ENCODE results near the gene ABHD10. TPM values are rescaled to one million over a fixed set of nuclear protein-coding genes. Genes with fewer than 3 reads are reported as not detected.
A peak's percentile ranks its signal among the peaks of the same experiment; 100 is the strongest.

The ABHD10 gene
- total RNA-seq, 1 donor from 2014 or later, result 29.3 TPM

DNA sequence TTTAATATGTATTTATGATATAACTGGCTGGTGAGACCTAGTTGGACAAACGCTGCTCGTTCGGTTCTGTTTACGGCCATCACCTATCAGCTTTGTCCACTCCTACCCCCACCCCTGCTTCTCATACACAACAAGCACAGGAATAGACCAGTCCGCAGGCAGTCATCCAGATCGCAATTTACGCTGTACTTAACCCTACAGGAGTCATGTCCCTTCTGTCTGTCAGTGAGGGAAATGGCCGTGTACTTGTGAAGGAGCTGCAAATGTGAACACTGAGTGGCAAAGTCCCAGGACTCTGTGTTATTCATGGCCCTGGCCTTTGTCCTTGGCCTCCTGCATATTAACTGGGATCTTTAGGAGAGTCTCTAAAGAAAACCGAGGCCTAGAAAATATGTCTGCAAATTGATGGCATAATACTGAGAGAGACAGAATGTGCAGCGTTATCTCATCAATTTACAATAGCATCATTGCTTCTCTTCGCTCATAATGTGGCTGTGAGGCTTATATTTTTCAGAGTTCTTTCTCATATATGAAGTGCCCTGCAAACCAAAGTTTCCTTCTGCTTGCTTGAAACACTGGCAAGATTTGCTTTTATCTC, 7.2 kb upstream of the ABHD10 start:
- Histone ChIP-seq H3K36me3 (peaks cover 17% of the 10 kb centered on the region), H3K9me3 (no peaks in the 10 kb centered on the region), H3K4me3 (no peak overlapping the region), H3K27me3 (ENCODE audit: low read depth) (no peaks in the 10 kb centered on the region), H3K4me1 (peaks cover 18% of the 10 kb centered on the region), H3K27ac (no peak overlapping the region)
- ATAC-seq (no peak), DNase-seq (no peak)
- intact Hi-C loops (cut with DNase I), result no loop called here
- TF ChIP-seq, protein P1, sequence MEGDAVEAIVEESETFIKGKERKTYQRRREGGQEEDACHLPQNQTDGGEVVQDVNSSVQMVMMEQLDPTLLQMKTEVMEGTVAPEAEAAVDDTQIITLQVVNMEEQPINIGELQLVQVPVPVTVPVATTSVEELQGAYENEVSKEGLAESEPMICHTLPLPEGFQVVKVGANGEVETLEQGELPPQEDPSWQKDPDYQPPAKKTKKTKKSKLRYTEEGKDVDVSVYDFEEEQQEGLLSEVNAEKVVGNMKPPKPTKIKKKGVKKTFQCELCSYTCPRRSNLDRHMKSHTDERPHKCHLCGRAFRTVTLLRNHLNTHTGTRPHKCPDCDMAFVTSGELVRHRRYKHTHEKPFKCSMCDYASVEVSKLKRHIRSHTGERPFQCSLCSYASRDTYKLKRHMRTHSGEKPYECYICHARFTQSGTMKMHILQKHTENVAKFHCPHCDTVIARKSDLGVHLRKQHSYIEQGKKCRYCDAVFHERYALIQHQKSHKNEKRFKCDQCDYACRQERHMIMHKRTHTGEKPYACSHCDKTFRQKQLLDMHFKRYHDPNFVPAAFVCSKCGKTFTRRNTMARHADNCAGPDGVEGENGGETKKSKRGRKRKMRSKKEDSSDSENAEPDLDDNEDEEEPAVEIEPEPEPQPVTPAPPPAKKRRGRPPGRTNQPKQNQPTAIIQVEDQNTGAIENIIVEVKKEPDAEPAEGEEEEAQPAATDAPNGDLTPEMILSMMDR (IDR thresholded peaks at IDR 0.05), result no peak

DNA sequence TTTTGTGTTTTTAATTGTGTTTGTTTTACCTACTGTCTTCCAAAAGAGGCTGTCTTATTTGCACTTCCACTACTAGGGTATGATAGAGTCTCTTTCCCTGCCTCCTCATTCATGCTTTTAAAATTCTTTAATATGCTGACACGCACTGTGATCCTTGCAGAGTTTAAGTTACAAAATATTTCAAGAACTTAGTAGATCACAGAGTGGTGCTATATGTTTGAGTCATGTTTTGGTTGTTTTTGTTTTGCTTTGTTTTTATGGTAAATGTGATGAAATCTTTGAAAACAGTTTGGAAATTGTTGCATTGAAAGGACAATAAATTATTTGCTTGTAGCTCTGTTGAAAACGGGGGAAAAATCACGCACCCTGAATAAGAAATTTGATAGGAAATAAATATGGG, 5.9 kb upstream of the ABHD10 start:
- Histone ChIP-seq H3K4me1 (peaks cover 8% of the 10 kb centered on the region), H3K36me3 (peaks cover 17% of the 10 kb centered on the region), H3K27me3 (ENCODE audit: low read depth) (no peaks in the 10 kb centered on the region), H3K4me3 (no peak overlapping the region), H3K27ac (no peak overlapping the region), H3K9me3 (no peaks in the 10 kb centered on the region)
- TF ChIP-seq, protein P1 (IDR thresholded peaks at IDR 0.05), result no peak
- no peak for DNase-seq
- ATAC-seq, result no peak
- intact Hi-C loops (cut with DNase I), result no loop called here

DNA sequence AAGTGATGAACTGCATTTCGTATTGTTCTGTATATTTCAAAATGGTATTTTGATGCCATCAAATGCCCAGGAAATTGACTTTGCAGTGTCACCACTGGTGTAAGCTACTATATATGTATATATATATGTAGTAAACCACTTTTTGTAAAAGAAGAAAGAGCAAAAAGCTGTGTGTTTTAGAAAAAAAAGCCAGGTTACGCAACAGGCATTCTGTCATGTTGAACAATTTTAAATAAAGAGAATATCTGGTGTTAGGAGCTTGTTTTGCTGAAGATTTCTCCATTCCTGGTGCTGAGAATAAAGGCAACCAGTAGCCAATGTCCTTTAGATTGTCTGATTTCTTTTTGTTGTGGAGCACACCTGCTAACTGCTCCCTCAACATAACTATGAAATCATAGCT, 3.7 kb upstream of the ABHD10 start:
- TF ChIP-seq, protein P1 (IDR thresholded peaks at IDR 0.05), result no peak
- no peak for DNase-seq
- Histone ChIP-seq H3K9me3 (no peaks in the 10 kb centered on the region), H3K27ac (no peak overlapping the region), H3K27me3 (ENCODE audit: low read depth) (no peaks in the 10 kb centered on the region), H3K36me3 (peaks cover 17% of the 10 kb centered on the region), H3K4me1 (peaks cover 3% of the 10 kb centered on the region), H3K4me3 (no peak overlapping the region)
- intact Hi-C loops (cut with DNase I), result no loop called here
- ATAC-seq, result no peak

DNA sequence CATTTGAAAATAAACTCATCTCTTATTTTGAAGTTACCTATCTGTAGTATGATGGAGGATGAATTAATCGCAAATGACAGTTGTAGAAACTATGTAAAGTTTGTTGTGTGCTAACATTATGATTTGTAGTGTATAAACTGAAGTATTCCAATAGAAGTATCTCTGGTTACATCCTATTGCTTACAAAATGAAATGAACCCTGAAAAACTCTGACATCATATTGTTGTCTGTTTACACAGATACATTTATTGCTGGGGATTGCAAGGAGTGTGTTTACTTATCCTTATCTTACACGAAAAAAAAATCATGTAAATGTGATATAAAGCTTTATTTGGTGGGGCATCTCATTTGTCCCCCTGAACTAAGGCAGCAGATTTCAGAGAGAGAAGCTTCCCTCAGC, 2.6 kb upstream of the ABHD10 start:
- intact Hi-C loops (cut with DNase I), result no loop called here
- TF ChIP-seq, protein P1 (IDR thresholded peaks at IDR 0.05), result no peak
- H3K27me3 ChIP-seq (ENCODE audit: low read depth), result no peaks in the 10 kb centered on the region
- DNase-seq (no peak), ATAC-seq (no peak)
- no peak overlapping the region for H3K27ac ChIP-seq
- H3K36me3 ChIP-seq, result peaks cover 10% of the 10 kb centered on the region
- H3K9me3 ChIP-seq, result no peaks in the 10 kb centered on the region
- no peak overlapping the region for H3K4me3 ChIP-seq
- peaks cover 14% of the 10 kb centered on the region for H3K4me1 ChIP-seq

DNA sequence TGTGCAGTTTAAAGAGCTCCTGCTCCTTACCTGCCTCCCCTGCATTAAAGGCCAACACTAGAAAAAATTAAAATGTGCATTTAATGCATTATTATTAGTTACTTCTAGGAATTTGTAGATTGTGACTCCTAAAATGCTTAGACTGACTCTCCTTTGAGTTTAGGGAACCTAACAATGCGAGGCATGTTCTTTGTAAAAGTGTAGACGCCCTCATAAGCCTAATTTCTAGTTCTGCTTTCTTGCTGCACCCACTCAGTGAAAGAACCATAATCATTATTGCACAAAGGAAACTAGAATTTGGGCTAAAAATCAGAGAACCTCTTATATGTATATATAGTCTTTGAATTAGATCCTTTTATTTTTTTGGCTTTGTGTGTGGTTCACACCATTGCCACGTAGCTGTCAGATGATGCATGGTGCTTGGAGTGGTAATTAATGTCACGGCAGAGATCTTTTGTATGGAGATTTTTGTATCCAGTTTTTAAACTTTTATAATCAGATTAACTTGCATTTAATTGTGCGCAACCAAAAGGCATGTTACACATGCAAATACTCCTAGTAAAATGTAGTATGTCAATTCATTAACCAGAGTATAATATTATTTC, 710 bp downstream of the ABHD10 start:
- H3K9me3 ChIP-seq, result no peaks in the 10 kb centered on the region
- intact Hi-C loops (cut with DNase I), result no loop called here
- ATAC-seq (peak; percentile 48 to 67), DNase-seq (no peak)
- H3K36me3 ChIP-seq, result peaks cover 2% of the 10 kb centered on the region
- H3K27ac ChIP-seq, result peak overlapping the region; percentile 91
- TF ChIP-seq, protein P1 (IDR thresholded peaks at IDR 0.05), result no peak
- H3K4me1 ChIP-seq, result peaks cover 24% of the 10 kb centered on the region
- no peaks in the 10 kb centered on the region for H3K27me3 ChIP-seq (ENCODE audit: low read depth)
- peak overlapping the region; percentile 76 for H3K4me3 ChIP-seq

All from lower lobe of right lung (tissue), 2 donors.